ENCODE results near the gene WDR37.
A peak's percentile ranks its signal among the peaks of the same experiment; 100 is the strongest.

The WDR37 gene

GRCh38 chr10:1078668-1079067 is 22.5 kb downstream of the WDR37 start:
- no peak for DNase-seq

- DNase-seq: no peak
Observed at GRCh38 chr10:1083581-1083980, 27.4 kb downstream of the WDR37 start.

- no peak for DNase-seq
Observed at GRCh38 chr10:1084011-1084950, 28.1 kb downstream of the WDR37 start.

- no peak for DNase-seq
Observed at GRCh38 chr10:1085258-1085657, 29.1 kb downstream of the WDR37 start.

- DNase-seq: no peak
Observed at GRCh38 chr10:1086787-1087186, 30.6 kb downstream of the WDR37 start.

- no peak for DNase-seq
Observed at GRCh38 chr10:1089017-1089689, 33.0 kb downstream of the WDR37 start.

GRCh38 chr10:1090696-1091095 is 34.5 kb downstream of the WDR37 start:
- no peak for DNase-seq

GRCh38 chr10:1093696-1094095 is 37.5 kb downstream of the WDR37 start:
- no peak for DNase-seq

- DNase-seq: no peak
Observed at GRCh38 chr10:1094112-1095057, 38.2 kb downstream of the WDR37 start.

GRCh38 chr10:1095498-1095897 is 39.3 kb downstream of the WDR37 start:
- DNase-seq: no peak

GRCh38 chr10:1096287-1096889 is 40.2 kb downstream of the WDR37 start:
- DNase-seq: no peak

- DNase-seq: no peak
Observed at GRCh38 chr10:1097436-1097835, 41.3 kb downstream of the WDR37 start.

- no peak for DNase-seq
Observed at GRCh38 chr10:1100143-1100542, 44.0 kb downstream of the WDR37 start.

- DNase-seq: no peak
Observed at GRCh38 chr10:1100691-1101368, 44.6 kb downstream of the WDR37 start.

- DNase-seq: no peak
Observed at GRCh38 chr10:1101946-1102345, 45.8 kb downstream of the WDR37 start.

GRCh38 chr10:1102416-1102815 is 46.2 kb downstream of the WDR37 start:
- peak; percentile 10 for DNase-seq

- DNase-seq: no peak
Observed at GRCh38 chr10:1102831-1103230, 46.6 kb downstream of the WDR37 start.

- DNase-seq: no peak
Observed at GRCh38 chr10:1103551-1103950, 47.4 kb downstream of the WDR37 start.

GRCh38 chr10:1104971-1105370 is 48.8 kb downstream of the WDR37 start:
- no peak for DNase-seq

- no peak for DNase-seq
Observed at GRCh38 chr10:1107004-1107403, 50.8 kb downstream of the WDR37 start.

- no peak for DNase-seq
Observed at GRCh38 chr10:1107679-1108078, 51.5 kb downstream of the WDR37 start.
